ENCODE results near the gene ZIC1. TPM values are rescaled to one million over a fixed set of nuclear protein-coding genes. Genes with fewer than 3 reads are reported as not detected.

ZIC1 gene
- total RNA-seq, 1 experiment from 2014 or later = not detected

DNA sequence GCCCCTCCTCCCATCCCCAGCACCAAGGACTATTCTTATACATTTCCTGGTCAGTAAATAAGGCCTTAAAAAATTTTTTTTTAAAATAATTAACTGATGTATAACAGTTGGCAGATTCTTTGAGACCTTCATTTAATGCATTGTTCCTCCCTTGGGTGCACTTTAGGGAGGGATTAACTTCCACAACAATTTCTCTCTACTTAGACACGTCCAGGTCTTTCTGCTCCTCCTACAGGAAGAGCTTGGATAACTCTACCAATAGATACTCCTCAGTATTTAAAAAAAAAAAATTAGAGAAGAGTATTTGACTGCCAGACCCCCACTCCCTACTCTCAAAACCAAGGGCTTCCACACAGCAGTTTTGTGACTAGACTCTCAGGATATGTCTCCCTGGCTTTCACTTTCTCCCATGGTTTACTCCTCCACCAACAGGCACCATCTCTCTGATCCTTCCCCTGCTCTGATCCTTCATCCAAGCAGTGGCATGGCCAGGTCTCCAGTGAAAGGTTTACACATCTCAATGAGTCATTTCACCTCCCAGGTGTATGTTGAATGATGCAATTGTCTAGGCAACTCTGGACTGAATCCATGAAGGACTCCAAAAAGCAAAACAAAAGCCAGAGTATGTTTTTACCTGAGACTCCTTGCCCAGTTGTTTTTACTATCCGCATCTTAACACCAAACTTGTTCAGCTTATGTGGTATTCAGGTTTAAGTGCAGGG lies 10.2 kb upstream of the ZIC1 start (continued):
- TF ChIP-seq ELF1 (IDR thresholded peaks at IDR 0.05; ENCODE audit: borderline replicate concordance, low read depth) = no peak
- TF ChIP-seq, protein P1, sequence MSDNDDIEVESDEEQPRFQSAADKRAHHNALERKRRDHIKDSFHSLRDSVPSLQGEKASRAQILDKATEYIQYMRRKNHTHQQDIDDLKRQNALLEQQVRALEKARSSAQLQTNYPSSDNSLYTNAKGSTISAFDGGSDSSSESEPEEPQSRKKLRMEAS (IDR thresholded peaks at IDR 0.05) = 0 out of 2 replicates have a peak, but pooled peaks have one; percentile 24

DNA sequence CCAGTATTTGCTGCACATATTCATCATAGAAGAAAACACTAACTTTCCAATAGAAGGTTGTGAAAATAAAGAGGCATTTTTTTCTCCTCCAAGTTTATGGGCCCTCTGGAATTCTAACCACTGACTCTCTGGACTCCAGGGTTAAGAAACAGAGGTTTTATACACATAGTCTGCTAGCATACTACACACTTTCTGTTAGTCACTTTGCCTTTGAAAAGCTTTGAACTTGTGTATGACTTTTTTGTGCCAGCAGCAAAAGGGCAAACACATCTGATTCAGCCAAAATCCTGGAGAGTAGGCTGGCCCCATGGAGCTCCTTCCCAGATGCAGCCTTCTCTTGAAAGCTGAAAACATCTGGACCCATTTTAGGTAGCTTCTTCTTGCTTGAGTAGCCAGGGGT lies 9.1 kb upstream of the ZIC1 start:
- Histone ChIP-seq H3K9ac (ENCODE audit: low read length) (no peak overlapping the region), H2AFZ (ENCODE audit: low read depth, low read length, poor library complexity, severe bottlenecking) (no peak overlapping the region), H3K4me1 (ENCODE audit: control insufficient read depth in 1 of 2, insufficient read depth in 2 of 2, low read length in 2 of 2) (0 out of 4 replicates have a peak, but pooled peaks cover 0 to 3% of the 10 kb centered on the region in 2 experiments), H3K9me3 (ENCODE audit: control insufficient read depth in 1 of 2, insufficient read depth in 1 of 2, low read depth in 1 of 2, low read length in 2 of 2) (no peaks in the 10 kb centered on the region), H4K20me1 (ENCODE audit: insufficient read depth) (no peaks in the 10 kb centered on the region), H3K4me2 (ENCODE audit: low read length) (no peak overlapping the region), H3K4me3 (replicated peaks in 1 of 2; ENCODE audit: low read depth in 1 of 2, low read length in 2 of 2) (no peak overlapping the region), H3K79me2 (ENCODE audit: insufficient read depth, low read length) (no peaks in the 10 kb centered on the region), H3K27ac (ENCODE audit: low read depth, low read length) (no peak overlapping the region), H3K9me2 (ENCODE audit: insufficient read depth) (no peaks in the 10 kb centered on the region), H3K36me3 (ENCODE audit: control insufficient read depth in 1 of 2, insufficient read depth in 2 of 2, low read length in 2 of 2) (no peaks in the 10 kb centered on the region), H3K27me3 (ENCODE audit: insufficient read depth, low read length) (no peaks in the 10 kb centered on the region)
- RAD21 ChIA-PET (ENCODE audit: low non-redundant PET in 1 of 2, low total read pairs in 2 of 2, uncharacterized antibody in 2 of 2, unreplicated experiment in 2 of 2) = no interaction called here
- no peak for DNase-seq (ENCODE audit: low read depth, low spot score)
- intact Hi-C loops (cut with micrococcal nuclease) = no loop called here
- BruUV-seq (replicated peaks) = no TSS peak
- TF ChIP-seq JUND (IDR thresholded peaks at IDR 0.05) = no peak
- no peak for TF ChIP-seq SRF (IDR thresholded peaks at IDR 0.05; ENCODE audit: low read depth)
- TF ChIP-seq ZFX (IDR thresholded peaks at IDR 0.05) = no peak
- TF ChIP-seq SIN3A (IDR thresholded peaks at IDR 0.05; ENCODE audit: low read depth) = no peak
- POLR2A ChIA-PET = no interaction called here
- no peak for ATAC-seq
- CTCF ChIA-PET = no interaction called here

DNA sequence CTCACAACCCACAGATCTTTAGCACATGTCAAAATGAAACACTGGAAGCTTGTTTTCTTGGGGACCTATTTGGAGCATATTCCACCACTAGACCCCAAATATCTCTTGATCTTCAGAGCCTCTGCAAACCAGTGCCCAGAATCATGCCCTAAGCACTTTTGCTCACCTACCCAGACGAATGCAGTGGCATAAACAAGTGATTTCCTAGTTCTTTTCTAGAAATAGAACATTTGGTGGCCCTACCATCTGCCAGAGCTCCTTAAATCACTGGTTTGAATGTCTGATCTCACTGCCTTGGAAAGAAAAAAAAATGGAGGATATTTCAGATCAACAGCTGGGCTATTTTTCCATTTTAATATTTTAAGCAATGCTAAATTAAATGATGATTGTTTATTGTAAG lies 8.2 kb upstream of the ZIC1 start:
- H3K27me3 ChIP-seq (ENCODE audit: insufficient read depth, low read length) = no peaks in the 10 kb centered on the region
- H3K4me2 ChIP-seq (ENCODE audit: low read length) = no peak overlapping the region
- H3K27ac ChIP-seq (ENCODE audit: low read depth, low read length) = no peak overlapping the region
- ChIA-PET CTCF (no interaction called here), RAD21 (ENCODE audit: low non-redundant PET in 1 of 2, low total read pairs in 2 of 2, uncharacterized antibody in 2 of 2, unreplicated experiment in 2 of 2) (no interaction called here), POLR2A (no interaction called here)
- no peak for DNase-seq (ENCODE audit: low read depth, low spot score)
- intact Hi-C loops (cut with micrococcal nuclease) = no loop called here
- BruUV-seq (replicated peaks) = no TSS peak
- no peaks in the 10 kb centered on the region for H4K20me1 ChIP-seq (ENCODE audit: insufficient read depth)
- no peak overlapping the region for H3K4me3 ChIP-seq (replicated peaks in 1 of 2; ENCODE audit: low read depth in 1 of 2, low read length in 2 of 2)
- TF ChIP-seq RAD21 (IDR thresholded peaks at IDR 0.05; ENCODE audit: low read depth) (no peak), FOSL1 (IDR thresholded peaks at IDR 0.05; ENCODE audit: low read depth) (no peak)
- no peaks in the 10 kb centered on the region for H3K9me2 ChIP-seq (ENCODE audit: insufficient read depth)
- no peaks in the 10 kb centered on the region for H3K79me2 ChIP-seq (ENCODE audit: insufficient read depth, low read length)
- no peak overlapping the region for H2AFZ ChIP-seq (ENCODE audit: low read depth, low read length, poor library complexity, severe bottlenecking)
- H3K4me1 ChIP-seq (ENCODE audit: control insufficient read depth in 1 of 2, insufficient read depth in 2 of 2, low read length in 2 of 2) = 0 out of 4 replicates have a peak, but pooled peaks cover 0 to 3% of the 10 kb centered on the region in 2 experiments
- no peaks in the 10 kb centered on the region for H3K9me3 ChIP-seq (ENCODE audit: control insufficient read depth in 1 of 2, insufficient read depth in 1 of 2, low read depth in 1 of 2, low read length in 2 of 2)
- no peak overlapping the region for H3K9ac ChIP-seq (ENCODE audit: low read length)
- ATAC-seq = no peak
- no peaks in the 10 kb centered on the region for H3K36me3 ChIP-seq (ENCODE audit: control insufficient read depth in 1 of 2, insufficient read depth in 2 of 2, low read length in 2 of 2)

Data from HCT116 (cell line).